ENCODE results near the gene DCTD. TPM values are rescaled to one million over a fixed set of nuclear protein-coding genes. Genes with fewer than 3 reads are reported as not detected.

Gene DCTD
- total RNA-seq (ENCODE audit: unreplicated experiment): 44.5 TPM
- long read RNA-seq, transcript DCTD-202 (6 exons, 1,972 nt): minor isoform, 7 of 28 reads
- long read RNA-seq, transcript DCTD-201 (6 exons, 1,931 nt): major isoform, 16 of 28 reads
- long read RNA-seq, partial matches to known transcripts: 1 of 28 reads
- long read RNA-seq, other reads (novel, unspliced or antisense): 2 of 28 reads

GRCh38 chr4:182917182-182918043 is at the start of gene DCTD:
Gene DCTD (minus strand): TSS chr4:182917386. CDS start chr4:182915568, 1,818 bp downstream.
- peaks cover 7% of the 10 kb centered on the region for H3K9me3 Mint-ChIP-seq (ENCODE audit: unreplicated experiment)

GRCh38 chr4:182960746-182961145 is 43.6 kb upstream of the DCTD start:
- DNase-seq: no peak
- no peak overlapping the region for H3K27ac Mint-ChIP-seq (ENCODE audit: unreplicated experiment)
- no peaks in the 10 kb centered on the region for H3K36me3 Mint-ChIP-seq (ENCODE audit: unreplicated experiment)
- no peak for TF ChIP-seq CTCF (IDR thresholded peaks at IDR 0.05; ENCODE audit: partially characterized antibody, unreplicated experiment)
- no peak overlapping the region for H3K4me3 Mint-ChIP-seq (ENCODE audit: unreplicated experiment)
- no peaks in the 10 kb centered on the region for H3K27me3 Mint-ChIP-seq (ENCODE audit: unreplicated experiment)
- H3K4me1 Mint-ChIP-seq (ENCODE audit: low read depth, unreplicated experiment): no peaks in the 10 kb centered on the region
- no peaks in the 10 kb centered on the region for H3K9me3 Mint-ChIP-seq (ENCODE audit: unreplicated experiment)

More at GRCh38 chr4:182917182-182918043, at the start of gene DCTD:
- H3K36me3 Mint-ChIP-seq (ENCODE audit: unreplicated experiment): no peaks in the 10 kb centered on the region
- TF ChIP-seq CTCF (IDR thresholded peaks at IDR 0.05; ENCODE audit: partially characterized antibody, unreplicated experiment): peak; percentile 14
- peaks cover 5% of the 10 kb centered on the region for H3K27me3 Mint-ChIP-seq (ENCODE audit: unreplicated experiment)
- H3K27ac Mint-ChIP-seq (ENCODE audit: unreplicated experiment): peak within 1 kb of the TSS; percentile 81
- peak; percentile 80 for DNase-seq
- peaks cover 9% of the 10 kb centered on the region for H3K4me1 Mint-ChIP-seq (ENCODE audit: low read depth, unreplicated experiment)
- H3K4me3 Mint-ChIP-seq (ENCODE audit: unreplicated experiment): peak within 1 kb of the TSS; percentile 85

GRCh38 chr4:182960228-182960627 is 43.0 kb upstream of the DCTD start:
- Mint-ChIP-seq H3K4me1 (ENCODE audit: low read depth, unreplicated experiment) (no peaks in the 10 kb centered on the region), H3K36me3 (ENCODE audit: unreplicated experiment) (no peaks in the 10 kb centered on the region), H3K27ac (ENCODE audit: unreplicated experiment) (no peak overlapping the region), H3K9me3 (ENCODE audit: unreplicated experiment) (no peaks in the 10 kb centered on the region), H3K27me3 (ENCODE audit: unreplicated experiment) (no peaks in the 10 kb centered on the region), H3K4me3 (ENCODE audit: unreplicated experiment) (no peak overlapping the region)
- no peak for DNase-seq
- TF ChIP-seq CTCF (IDR thresholded peaks at IDR 0.05; ENCODE audit: partially characterized antibody, unreplicated experiment): no peak

GRCh38 chr4:182955411-182955810 is 38.2 kb upstream of the DCTD start:
- Mint-ChIP-seq H3K9me3 (ENCODE audit: unreplicated experiment) (peaks cover 2% of the 10 kb centered on the region), H3K27ac (ENCODE audit: unreplicated experiment) (no peak overlapping the region), H3K36me3 (ENCODE audit: unreplicated experiment) (no peaks in the 10 kb centered on the region), H3K4me3 (ENCODE audit: unreplicated experiment) (no peak overlapping the region), H3K4me1 (ENCODE audit: low read depth, unreplicated experiment) (no peaks in the 10 kb centered on the region), H3K27me3 (ENCODE audit: unreplicated experiment) (no peaks in the 10 kb centered on the region)
- DNase-seq: no peak
- TF ChIP-seq CTCF (IDR thresholded peaks at IDR 0.05; ENCODE audit: partially characterized antibody, unreplicated experiment): no peak
